Uterus (tissue), 4 donors: ENCODE measurements around the gene PLAC9. TPM values are rescaled to one million over a fixed set of nuclear protein-coding genes. Genes with fewer than 3 reads are reported as not detected.

Experiments
- DNase-seq, 2 donors: peaks; one replicate each; pipeline ENCODE4 v3.0.0-alpha.2; 2019 to 2020
- H3K27ac ChIP-seq, 2 donors: fragments of 200-600 bp; sonication (generic); 1 replicate in 1 of 2; 2 replicates in 1 of 2; pipeline ENCODE4 v1.5.1; 2016 to 2018
- H3K27me3 ChIP-seq, 2 donors: fragments of 200-600 bp; sonication (generic); one replicate each; pipeline ENCODE4 v1.5.1; 2018 to 2019; ENCODE audit warnings: control low read depth in 1 of 2
- H3K36me3 ChIP-seq, 2 donors: fragments of 200-600 bp; sonication (generic); one replicate each; pipeline ENCODE4 v1.5.1; 2019; ENCODE audit warnings: control low read depth in 1 of 2
- H3K4me1 ChIP-seq, 2 donors: fragments of 200-600 bp; sonication (generic); one replicate each; pipeline ENCODE4 v1.5.1; 2018 to 2019; ENCODE audit warnings: control low read depth in 1 of 2
- H3K4me3 ChIP-seq, 2 donors: fragments of 200-600 bp; sonication (generic); 1 replicate in 1 of 2; 2 replicates in 1 of 2; pipeline ENCODE4 v1.5.1; 2018 to 2019; ENCODE audit warnings: mild to moderate bottlenecking in 1 of 2
- H3K9me3 ChIP-seq, 2 donors: fragments of 200-600 bp; sonication (generic); one replicate each; pipeline ENCODE4 v1.5.1; 2019; ENCODE audit warnings: control low read depth in 1 of 2
- POLR2A ChIP-seq, 2 donors: fragments of 450-650 bp; IDR thresholded peaks; one replicate each; pipeline ENCODE4 v1.6.1; 2016; ENCODE audit warnings: antibody characterized with exemption in 2 of 2, mild to moderate bottlenecking in 1 of 2, moderate library complexity in 1 of 2
- intact Hi-C: fragments of 100-400 bp; cut with DNase I; formaldehyde crosslinking; loops from one replicate; pipeline ENCODE4 v1.15.1; 2023; ENCODE audit warnings: low total_unique reads
- total RNA-seq, 4 donors: library from RNA; depleted of rRNA in 3 of 4; stranded (reverse); fragments of >200 nt in 3 of 4; gene quantifications; one replicate each; pipeline versions ENCODE4 v1.1.0 to v1.2.4, GENCODE V29; 2014 to 2023
- TF ChIP-seq, protein P1 (sequence below), 4 experiments: fragments of 200-600 bp in 2 of 4; fragments of 450-650 bp in 2 of 4; sonication (generic) in 2 of 4; IDR thresholded peaks; one replicate each; pipeline ENCODE4 v1.5.1; 2016 to 2019; ENCODE audit warnings: antibody characterized with exemption in 4 of 4, mild to moderate bottlenecking in 2 of 4, moderate library complexity in 1 of 4
- donor health status: DM: yes; HTN: yes; CAD: no.

PLAC9 gene
- total RNA-seq, 4 donors from 2014 or later: 24.5 to 91.7 (median 30.2) TPM

- H3K36me3 ChIP-seq: no peaks in the 10 kb centered on the region
- H3K9me3 ChIP-seq: peaks cover 0 to 6% of the 10 kb centered on the region in 2 donors
- peaks cover 9 to 11% of the 10 kb centered on the region in 2 donors for H3K4me1 ChIP-seq
- H3K4me3 ChIP-seq: no peak overlapping the region
- no peaks in the 10 kb centered on the region for H3K27me3 ChIP-seq
- intact Hi-C loops: no loop called here
- TF ChIP-seq, protein P1, sequence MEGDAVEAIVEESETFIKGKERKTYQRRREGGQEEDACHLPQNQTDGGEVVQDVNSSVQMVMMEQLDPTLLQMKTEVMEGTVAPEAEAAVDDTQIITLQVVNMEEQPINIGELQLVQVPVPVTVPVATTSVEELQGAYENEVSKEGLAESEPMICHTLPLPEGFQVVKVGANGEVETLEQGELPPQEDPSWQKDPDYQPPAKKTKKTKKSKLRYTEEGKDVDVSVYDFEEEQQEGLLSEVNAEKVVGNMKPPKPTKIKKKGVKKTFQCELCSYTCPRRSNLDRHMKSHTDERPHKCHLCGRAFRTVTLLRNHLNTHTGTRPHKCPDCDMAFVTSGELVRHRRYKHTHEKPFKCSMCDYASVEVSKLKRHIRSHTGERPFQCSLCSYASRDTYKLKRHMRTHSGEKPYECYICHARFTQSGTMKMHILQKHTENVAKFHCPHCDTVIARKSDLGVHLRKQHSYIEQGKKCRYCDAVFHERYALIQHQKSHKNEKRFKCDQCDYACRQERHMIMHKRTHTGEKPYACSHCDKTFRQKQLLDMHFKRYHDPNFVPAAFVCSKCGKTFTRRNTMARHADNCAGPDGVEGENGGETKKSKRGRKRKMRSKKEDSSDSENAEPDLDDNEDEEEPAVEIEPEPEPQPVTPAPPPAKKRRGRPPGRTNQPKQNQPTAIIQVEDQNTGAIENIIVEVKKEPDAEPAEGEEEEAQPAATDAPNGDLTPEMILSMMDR (IDR thresholded peaks at IDR 0.05): no peak
- TF ChIP-seq POLR2A (IDR thresholded peaks at IDR 0.05): no peak
- H3K27ac ChIP-seq: no peak overlapping the region
- no peak for DNase-seq
Observed at GRCh38 chr10:80153460-80153859, 20.9 kb downstream of the PLAC9 start.

DNA sequence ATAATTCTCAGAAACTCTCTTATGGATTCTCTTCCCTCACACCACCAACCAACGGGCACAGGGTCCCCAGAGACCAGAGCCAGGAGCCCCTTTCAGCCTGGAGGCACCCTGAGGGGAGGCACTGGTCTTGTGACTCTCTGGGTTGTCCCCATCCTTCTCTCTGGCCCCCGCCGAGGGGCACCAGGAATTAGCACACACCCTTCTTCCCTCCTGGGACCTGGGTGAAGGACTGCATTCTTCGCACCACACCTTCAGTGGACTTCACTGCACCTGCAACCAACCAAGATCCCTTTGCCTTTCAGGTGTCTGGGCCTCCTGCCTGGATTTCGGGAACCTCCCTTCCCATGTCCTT, 22.1 kb downstream of the PLAC9 start:
- Histone ChIP-seq H3K27ac (peak overlapping the region; percentile 72 to 91), H3K4me3 (no peak overlapping the region), H3K4me1 (peaks cover 11 to 17% of the 10 kb centered on the region in 2 donors), H3K27me3 (no peaks in the 10 kb centered on the region), H3K9me3 (peaks cover 0 to 4% of the 10 kb centered on the region in 2 donors), H3K36me3 (no peaks in the 10 kb centered on the region)
- no peak for DNase-seq
- intact Hi-C loops: no loop called here
- TF ChIP-seq, protein P1 (IDR thresholded peaks at IDR 0.05): no peak
- no peak for TF ChIP-seq POLR2A (IDR thresholded peaks at IDR 0.05)

GRCh38 chr10:80154978-80155695, 22.6 kb downstream of the PLAC9 start:
- DNase-seq: peak; percentile 49 to 52
- no peaks in the 10 kb centered on the region for H3K27me3 ChIP-seq
- intact Hi-C loops: loop anchor here (5.0 kb wide), 1 partner anchor 52 kb away; the partner anchor contains the start of gene ANXA11
- peak overlapping the region; percentile 72 to 91 for H3K27ac ChIP-seq
- no peaks in the 10 kb centered on the region for H3K36me3 ChIP-seq
- H3K4me1 ChIP-seq: peaks cover 11 to 17% of the 10 kb centered on the region in 2 donors
- no peak for TF ChIP-seq POLR2A (IDR thresholded peaks at IDR 0.05)
- TF ChIP-seq, protein P1 (IDR thresholded peaks at IDR 0.05): no peak
- H3K9me3 ChIP-seq: no peaks in the 10 kb centered on the region
- no peak overlapping the region for H3K4me3 ChIP-seq

DNA sequence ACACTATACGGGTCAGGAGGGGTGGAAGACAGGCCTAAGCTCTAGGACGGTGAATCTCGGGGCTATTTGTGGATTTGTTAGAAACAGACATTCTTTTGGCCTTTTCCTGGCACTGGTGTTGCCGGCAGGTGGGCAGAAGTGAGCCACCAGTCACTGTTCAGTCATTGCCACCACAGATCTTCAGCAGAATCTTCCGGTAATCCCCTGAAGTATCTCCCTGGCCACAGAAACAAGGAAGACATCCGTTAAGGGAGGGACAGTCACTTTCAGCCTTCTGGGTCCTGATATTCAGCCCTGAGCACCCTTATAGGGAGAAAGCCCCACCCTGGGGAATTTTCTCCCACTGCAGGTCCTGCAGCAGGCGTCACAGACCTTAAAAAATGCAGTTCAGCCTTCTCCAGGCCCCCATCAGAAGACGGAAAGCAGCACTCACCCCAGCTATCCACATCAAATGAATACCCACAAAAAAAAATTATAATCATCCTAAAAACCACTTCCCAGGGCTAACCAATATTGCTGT, 23.2 kb downstream of the PLAC9 start:
- no peaks in the 10 kb centered on the region for H3K36me3 ChIP-seq

More for the DNA sequence above, 23.2 kb downstream of the PLAC9 start:
- H3K9me3 ChIP-seq: no peaks in the 10 kb centered on the region
- intact Hi-C loops: loop anchor here (5.0 kb wide), 1 partner anchor 52 kb away; the partner anchor contains the start of gene ANXA11
- no peaks in the 10 kb centered on the region for H3K27me3 ChIP-seq
- H3K27ac ChIP-seq: peak overlapping the region; percentile 72 to 91
- H3K4me3 ChIP-seq: no peak overlapping the region
- TF ChIP-seq, protein P1 (IDR thresholded peaks at IDR 0.05): no peak
- no peak for TF ChIP-seq POLR2A (IDR thresholded peaks at IDR 0.05)
- DNase-seq: no peak
- H3K4me1 ChIP-seq: peaks cover 11 to 17% of the 10 kb centered on the region in 2 donors
